B cell (primary cell): ENCODE results near the gene GSE1. TPM values are rescaled to one million over a fixed set of nuclear protein-coding genes. Genes with fewer than 3 reads are reported as not detected.

Experiments used
- ATAC-seq: fragments of 200-7000 bp; cut with Tn5 transposase; one replicate; pipeline ENCODE4 v1.10.0; 2021; ENCODE audit warnings: low read depth, mild to moderate bottlenecking, moderate number of reproducible peaks, moderate library complexity
- CTCF ChIA-PET: fragments of 350-600 bp; sonication (Branson Sonifier 250); formaldehyde crosslinking; loops from one replicate; lab custom pipeline; 2021; ENCODE audit warnings: antibody characterized with exemption, inconsistent platforms; lab: Charles Lee
- POLR2A ChIA-PET: fragments of 350-600 bp; sonication (Branson Sonifier 250); formaldehyde crosslinking; loops from one replicate; lab custom pipeline; 2021; ENCODE audit warnings: antibody characterized with exemption; lab: Charles Lee
- DNase-seq: peaks from one replicate; pipeline ENCODE4 v3.0.0; 2013
- H2AFZ ChIP-seq: 2 replicates; pipeline ENCODE4 v1.6.1; 2012; ENCODE audit warnings: mild to moderate bottlenecking, low read depth, low read length; ENCODE audit not compliant: insufficient read depth, poor library complexity, severe bottlenecking
- H3K27ac ChIP-seq, 2 donors: 1 replicate in 1 of 2; 2 replicates in 1 of 2; pipeline ENCODE4 v1.5.1; 2012 to 2013; ENCODE audit warnings: low read length in 2 of 2, mild to moderate bottlenecking in 2 of 2, moderate library complexity in 1 of 2
- H3K27me3 ChIP-seq, 4 experiments: fragments of 200-600 bp in 1 of 4; sonication (generic) in 1 of 4; replicated peaks in 1 of 4; 1 replicate in 2 of 4; 2 replicates in 2 of 4; pipeline versions ENCODE4 v1.6.1 to v1.7.0; 2013 to 2016; ENCODE audit warnings: low read length in 3 of 4, mild to moderate bottlenecking in 2 of 4, mixed read lengths in 1 of 4, moderate library complexity in 1 of 4; ENCODE audit not compliant: insufficient read depth in 4 of 4, control insufficient read depth in 3 of 4; ENCODE audit errors: control extremely low read depth in 1 of 4
- H3K36me3 ChIP-seq, 2 experiments: replicated peaks in 1 of 2; 1 replicate in 1 of 2; 2 replicates in 1 of 2; pipeline versions ENCODE4 v1.6.1 to v1.7.1; 2013; ENCODE audit warnings: low read length in 1 of 2; ENCODE audit not compliant: insufficient read depth in 2 of 2, control insufficient read depth in 1 of 2; ENCODE audit errors: control extremely low read depth in 1 of 2, extremely low read depth in 1 of 2
- H3K4me1 ChIP-seq, 2 donors: fragments of 200-600 bp in 1 of 2; sonication (generic) in 1 of 2; 1 replicate in 1 of 2; 2 replicates in 1 of 2; pipeline versions ENCODE4 v1.5.1 to v1.6.1; 2013 to 2017; ENCODE audit warnings: low read length in 2 of 2; ENCODE audit not compliant: control insufficient read depth in 2 of 2, insufficient read depth in 2 of 2
- H3K4me2 ChIP-seq: replicated peaks from 2 replicates; pipeline ENCODE3; 2012; ENCODE audit warnings: mild to moderate bottlenecking, low read depth, low read length; ENCODE audit not compliant: poor library complexity, severe bottlenecking
- H3K4me3 ChIP-seq, 5 experiments: fragments of 200-600 bp in 1 of 5; sonication (generic) in 1 of 5; 1 replicate in 3 of 5; 2 replicates in 2 of 5; pipeline versions ENCODE4 v1.5.1 to v1.7.0; 2011 to 2016; ENCODE audit warnings: low read length in 4 of 5, mild to moderate bottlenecking in 4 of 5, low read depth in 2 of 5, control low read depth in 1 of 5, moderate library complexity in 1 of 5; ENCODE audit not compliant: insufficient read depth in 1 of 5; ENCODE audit errors: control extremely low read depth in 1 of 5, extremely low read depth in 1 of 5
- H3K79me2 ChIP-seq: fragments of 200-600 bp; sonication (generic); one replicate; pipeline ENCODE4 v1.6.0; 2016; ENCODE audit warnings: low read length; ENCODE audit not compliant: control insufficient read depth, insufficient read depth
- H3K9ac ChIP-seq: fragments of 200-600 bp; sonication (generic); 2 replicates; pipeline ENCODE4 v1.6.1; 2017; ENCODE audit warnings: mild to moderate bottlenecking, low read length, moderate library complexity
- H3K9me3 ChIP-seq, 3 donors: one replicate each; pipeline versions ENCODE4 v1.6.1 to v1.7.1; 2013; ENCODE audit warnings: low read length in 2 of 3; ENCODE audit not compliant: control insufficient read depth in 2 of 3, insufficient read depth in 1 of 3; ENCODE audit errors: control extremely low read depth in 1 of 3
- H4K20me1 ChIP-seq: 2 replicates; pipeline ENCODE4 v1.6.0; 2012; ENCODE audit warnings: mild to moderate bottlenecking, low read length; ENCODE audit not compliant: insufficient read depth, control insufficient read depth, poor library complexity, severe bottlenecking
- H3K27ac Mint-ChIP-seq: one replicate; pipeline ENCODE4 v1.8.0; 2021; ENCODE audit warnings: mixed read lengths
- H3K27me3 Mint-ChIP-seq: one replicate; pipeline ENCODE4 v1.8.0; 2021; ENCODE audit warnings: mixed read lengths
- H3K4me1 Mint-ChIP-seq: one replicate; pipeline ENCODE4 v1.8.0; 2021; ENCODE audit warnings: mixed read lengths
- H3K4me3 Mint-ChIP-seq: one replicate; pipeline ENCODE4 v1.8.0; 2021; ENCODE audit warnings: mixed read lengths
- H3K9me3 Mint-ChIP-seq: one replicate; pipeline ENCODE4 v1.8.0; 2022; ENCODE audit warnings: mixed read lengths; ENCODE audit not compliant: insufficient read depth
- CTCF ChIP-seq: fragments of 200-600 bp; IDR thresholded peaks from one replicate; pipeline ENCODE4 v1.8.0; 2022; ENCODE audit warnings: antibody characterized with exemption, mild to moderate bottlenecking
- EZH2 ChIP-seq: IDR thresholded peaks from 2 replicates; pipeline ENCODE4 v1.6.1; 2012; ENCODE audit warnings: borderline replicate concordance, low read depth, mild to moderate bottlenecking, moderate library complexity, low read length; ENCODE audit not compliant: insufficient read depth, poor library complexity, severe bottlenecking
- WGBS: methylation state at CpG from one replicate; pipeline ENCODE4 v1.1.5; 2013; ENCODE audit warnings: missing lambda C conversion rate; ENCODE audit not compliant: insufficient coverage; 5-methylcytosine and 5-hydroxymethylcytosine counted together
- intact Hi-C: fragments of 100-400 bp; cut with micrococcal nuclease; formaldehyde crosslinking; loops from one replicate; pipeline ENCODE4 v1.10.0; 2022
- polyA plus RNA-seq: library from polyadenylated mRNA; depleted of rRNA; stranded (reverse); fragments of >200 nt; gene quantifications from 2 replicates; pipeline ENCODE4 v1.2.3, GENCODE V29; 2012
- total RNA-seq, 2 donors: library from RNA; stranded (reverse); fragments of 120-200 nt in 1 of 2; gene quantifications; 1 replicate in 1 of 2; 2 replicates in 1 of 2; pipeline versions ENCODE4 v1.2.3 to v1.2.4, GENCODE V29; 2013 to 2022

Gene GSE1
- total and polyA plus RNA-seq, 2 donors (not counting 1 experiment from before 2014, with no cell fraction given) = 57.3 to 76.1 TPM

GRCh38 chr16:85569615-85570212 lies 43.4 kb upstream of the GSE1 start:
- Histone ChIP-seq H3K79me2 (peaks cover 96% of the 10 kb centered on the region), H3K4me2 (peak overlapping the region; percentile 82), H3K9ac (peak overlapping the region; percentile 43), H2AFZ (peak overlapping the region; percentile 2), H3K4me1 (peaks cover 38 to 44% of the 10 kb centered on the region in 2 donors), H3K27me3 (no peaks in the 10 kb centered on the region), H3K4me3 (peak overlapping the region in 4 of 5 experiments; percentile 0 to 43 (median 12)), H3K27ac (peak overlapping the region; percentile 39 to 70), H4K20me1 (peaks cover 97% of the 10 kb centered on the region), H3K9me3 (peaks cover 0 to 24% (median 2%) of the 10 kb centered on the region in 3 donors), H3K36me3 (peaks cover 0 to 3% of the 10 kb centered on the region in 2 experiments)
- WGBS = 24% methylated on average over 20 of the region's 20 CpGs
- DNase-seq (peak; percentile 46), ATAC-seq (peak; percentile 37)
- Mint-ChIP-seq H3K4me3 (peak overlapping the region; percentile 68), H3K27me3 (no peaks in the 10 kb centered on the region), H3K4me1 (peaks cover 66% of the 10 kb centered on the region), H3K27ac (peak overlapping the region; percentile 84), H3K9me3 (no peaks in the 10 kb centered on the region)
- intact Hi-C loops = no loop called here
- TF ChIP-seq EZH2 (no peak), CTCF (no peak)
- ChIA-PET POLR2A (no interaction called here), CTCF (interaction anchor here (1.1 to 3.8 kb wide), 6 partner anchors 12 to 79 kb away, joined by 4 to 20 read pairs (median 6); no protein-coding TSS in a partner anchor)

DNA sequence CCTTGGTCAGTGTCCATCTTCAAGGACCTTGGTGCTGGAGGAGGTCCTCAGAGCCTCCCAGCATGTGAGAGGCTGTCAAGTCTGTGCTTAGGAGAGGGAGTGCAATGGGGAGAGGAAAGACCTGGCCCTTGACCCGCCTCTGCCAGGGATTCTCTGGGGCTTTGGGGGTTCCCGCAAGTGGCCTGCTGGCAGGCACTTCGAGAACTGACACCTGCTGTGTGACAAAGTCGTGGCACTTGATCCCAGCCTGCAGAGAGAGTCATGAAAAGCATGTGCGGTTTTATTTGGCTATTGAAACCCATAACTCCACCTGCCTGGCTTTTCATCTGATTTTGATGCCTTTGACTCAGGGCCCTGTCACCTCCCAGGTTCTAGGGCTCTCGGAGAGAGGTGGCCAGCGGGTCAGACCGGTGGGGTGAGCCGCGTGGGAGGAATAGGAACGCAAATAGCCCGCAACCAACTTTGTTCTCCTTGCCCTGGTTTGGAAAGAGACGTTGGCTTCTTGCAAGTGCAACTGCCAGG lies 42.8 kb upstream of the GSE1 start:
- DNase-seq (peak; percentile 61), ATAC-seq (peak; percentile 26)
- Histone ChIP-seq H3K4me1 (peaks cover 38 to 44% of the 10 kb centered on the region in 2 donors), H3K4me2 (peak overlapping the region; percentile 82), H3K27ac (peak overlapping the region; percentile 39 to 70), H4K20me1 (peaks cover 98% of the 10 kb centered on the region), H3K9ac (peak overlapping the region; percentile 43), H3K79me2 (peaks cover 96% of the 10 kb centered on the region), H2AFZ (peak overlapping the region; percentile 2), H3K9me3 (peaks cover 0 to 24% (median 2%) of the 10 kb centered on the region in 3 donors), H3K27me3 (no peaks in the 10 kb centered on the region), H3K36me3 (peaks cover 0 to 6% of the 10 kb centered on the region in 2 experiments), H3K4me3 (peak overlapping the region in 4 of 5 experiments; percentile 0 to 50 (median 12))
- Mint-ChIP-seq H3K27ac (peak overlapping the region; percentile 84), H3K4me3 (peak overlapping the region; percentile 68), H3K4me1 (peaks cover 67% of the 10 kb centered on the region), H3K27me3 (no peaks in the 10 kb centered on the region), H3K9me3 (no peaks in the 10 kb centered on the region)
- ChIA-PET POLR2A (no interaction called here), CTCF (interaction anchor here (1.4 to 3.8 kb wide), 3 partner anchors 12 to 149 kb away, joined by 3 to 20 read pairs (median 6); no protein-coding TSS in a partner anchor)
- intact Hi-C loops = no loop called here
- TF ChIP-seq CTCF (no peak), EZH2 (no peak)
- WGBS = 7% methylated on average over 13 of the region's 13 CpGs
